ENCODE measurements around the gene EVPL. TPM values are rescaled to one million over a fixed set of nuclear protein-coding genes. Genes with fewer than 3 reads are reported as not detected.

EVPL gene
- total and polyA plus RNA-seq, 2 of the 13 experiments (the other 11 are each of a cell fraction or from before 2014, with no cell fraction given), result 2.1 to 8.2 TPM

GRCh38 chr17:76072148-76072858, 45.2 kb upstream of the EVPL start, which contains the start of gene SRP68 (continued):
- TF ChIP-seq MED1 (CRISPR knock-in tag; IDR thresholded peaks at IDR 0.05) (peak; percentile 79), HINFP (CRISPR knock-in tag; IDR thresholded peaks at IDR 0.05; ENCODE audit: low read depth) (peak; percentile 97), MAFK (conservative IDR thresholded peaks at IDR 0.05 in 1 of 2, IDR thresholded peaks at IDR 0.05 in 1 of 2; ENCODE audit: low read length in 2 of 2) (no peak), HNRNPH1 (optimal IDR thresholded peaks at IDR 0.05; ENCODE audit: low read depth, low read length) (no peak), USF2 (IDR thresholded peaks at IDR 0.05; ENCODE audit: low read depth, low read length) (no peak), USF2 (CRISPR knock-in tag; IDR thresholded peaks at IDR 0.05; ENCODE audit: borderline replicate concordance) (peak; percentile 51; the same call in 1 of the 2 replicates), ZNF234 (CRISPR knock-in tag; conservative IDR thresholded peaks at IDR 0.05) (0 out of 2 replicates have a peak, but pooled peaks have one; percentile 88), ZNF546 (CRISPR knock-in tag; conservative IDR thresholded peaks at IDR 0.05) (peak; percentile 71; the same call in 1 of the 2 replicates), ZNF878 (CRISPR knock-in tag; IDR thresholded peaks at IDR 0.05) (no peak), GZF1 (CRISPR knock-in tag; IDR thresholded peaks at IDR 0.05) (no peak), TRIM22 (IDR thresholded peaks at IDR 0.05) (no peak), ZNF180 (CRISPR knock-in tag; IDR thresholded peaks at IDR 0.05; ENCODE audit: borderline replicate concordance, low read depth) (no peak), SNAI1 (CRISPR knock-in tag; IDR thresholded peaks at IDR 0.05; ENCODE audit: borderline replicate concordance) (no peak; the same call in 1 of the 2 replicates), GMEB2 (CRISPR knock-in tag; IDR thresholded peaks at IDR 0.05; ENCODE audit: low read depth) (no peak), ZBTB8A (CRISPR knock-in tag; IDR thresholded peaks at IDR 0.05; ENCODE audit: borderline replicate concordance, low read depth) (no peak), RBFOX2 (IDR thresholded peaks at IDR 0.05; ENCODE audit: low read depth, low read length) (peak; percentile 98), ZBTB3 (CRISPR knock-in tag; IDR thresholded peaks at IDR 0.05; ENCODE audit: borderline replicate concordance, low read depth) (0 out of 2 replicates have a peak, but pooled peaks have one; percentile 50), FOXJ3 (CRISPR knock-in tag; IDR thresholded peaks at IDR 0.05; ENCODE audit: borderline replicate concordance) (no peak), MYC (CRISPR knock-in tag; IDR thresholded peaks at IDR 0.05; ENCODE audit: borderline replicate concordance) (peak; percentile 93), PAWR (CRISPR knock-in tag; IDR thresholded peaks at IDR 0.05; ENCODE audit: borderline replicate concordance) (no peak), ZNF543 (CRISPR knock-in tag; IDR thresholded peaks at IDR 0.05) (peak; percentile 55), KDM1A (CRISPR knock-in tag; IDR thresholded peaks at IDR 0.05) (peak; percentile 13; the same call in 1 of the 2 replicates), ARNTL (CRISPR knock-in tag; IDR thresholded peaks at IDR 0.05) (peak; percentile 76; the same call in 1 of the 2 replicates), ZEB1 (IDR thresholded peaks at IDR 0.05; ENCODE audit: insufficient replicate concordance, low read depth) (peak; percentile 70)

Measured in HepG2 (cell line).